Mesenchymal stem cell (in vitro differentiated cells and primary cell): ENCODE measurements around the gene TMF1.

Experiments
- DNase-seq: peaks from one replicate; pipeline ENCODE4 v3.0.0-alpha.2; 2013
- H2AFZ ChIP-seq: one replicate; pipeline ENCODE4 v1.6.1; 2013; ENCODE audit warnings: low read depth, mild to moderate bottlenecking, control low read depth, inconsistent platforms, low read length, moderate library complexity
- H2AK5ac ChIP-seq: 2 replicates; pipeline ENCODE4 v1.6.1; 2013; ENCODE audit warnings: low read length, moderate library complexity, mild to moderate bottlenecking, inconsistent platforms; ENCODE audit not compliant: severe bottlenecking
- H2BK120ac ChIP-seq: one replicate; pipeline ENCODE4 v1.6.1; 2013; ENCODE audit warnings: low read depth, mild to moderate bottlenecking, inconsistent platforms, low read length, moderate library complexity
- H2BK12ac ChIP-seq, 2 experiments: one replicate each; pipeline ENCODE4 v1.6.1; 2013; ENCODE audit warnings: inconsistent platforms in 2 of 2, low read length in 2 of 2, mild to moderate bottlenecking in 2 of 2, moderate library complexity in 2 of 2, control low read depth in 1 of 2
- H2BK15ac ChIP-seq: one replicate; pipeline ENCODE4 v1.6.1; 2013; ENCODE audit warnings: mild to moderate bottlenecking, low read depth, inconsistent platforms; ENCODE audit not compliant: poor library complexity, severe bottlenecking
- H2BK5ac ChIP-seq: 2 replicates; pipeline ENCODE4 v1.6.1; 2013; ENCODE audit warnings: low read depth, mild to moderate bottlenecking, low read length, control low read depth, inconsistent platforms; ENCODE audit not compliant: poor library complexity, severe bottlenecking
- H3K14ac ChIP-seq, 2 experiments: one replicate each; pipeline ENCODE4 v1.6.1; 2013; ENCODE audit warnings: inconsistent platforms in 2 of 2, low read length in 2 of 2, control low read depth in 1 of 2, mild to moderate bottlenecking in 1 of 2, moderate library complexity in 1 of 2
- H3K18ac ChIP-seq, 2 experiments: one replicate each; pipeline ENCODE4 v1.6.1; 2013; ENCODE audit warnings: inconsistent platforms in 2 of 2, low read length in 2 of 2, control low read depth in 1 of 2, low read depth in 1 of 2, mild to moderate bottlenecking in 1 of 2
- H3K23ac ChIP-seq, 2 experiments: one replicate each; pipeline ENCODE4 v1.6.1; 2013; ENCODE audit warnings: inconsistent platforms in 2 of 2, low read length in 2 of 2, mild to moderate bottlenecking in 2 of 2, moderate library complexity in 2 of 2, control low read depth in 1 of 2
- H3K27ac ChIP-seq: 2 replicates; pipeline ENCODE4 v1.5.1; 2013; ENCODE audit warnings: mild to moderate bottlenecking, moderate library complexity, low read length, control low read depth, inconsistent platforms; ENCODE audit not compliant: poor library complexity, severe bottlenecking
- H3K27me3 ChIP-seq, 2 experiments: 2 replicates each; pipeline versions ENCODE4 v1.6.1 to v1.7.0; 2013; ENCODE audit warnings: low read length in 2 of 2, mild to moderate bottlenecking in 2 of 2, moderate library complexity in 2 of 2, control low read depth in 1 of 2, inconsistent platforms in 1 of 2; ENCODE audit not compliant: control insufficient read depth in 1 of 2, insufficient read depth in 1 of 2
- H3K36me3 ChIP-seq, 2 experiments: 2 replicates each; pipeline versions ENCODE4 v1.6.1 to v1.7.0; 2013; ENCODE audit warnings: low read length in 2 of 2, control low read depth in 1 of 2, inconsistent platforms in 1 of 2, low read depth in 1 of 2, mild to moderate bottlenecking in 1 of 2; ENCODE audit not compliant: insufficient read depth in 2 of 2, control insufficient read depth in 1 of 2
- H3K4ac ChIP-seq, 2 experiments: one replicate each; pipeline ENCODE4 v1.6.1; 2013; ENCODE audit warnings: inconsistent platforms in 2 of 2, low read length in 2 of 2, mild to moderate bottlenecking in 2 of 2, moderate library complexity in 2 of 2, control low read depth in 1 of 2, low read depth in 1 of 2
- H3K4me1 ChIP-seq: 2 replicates; pipeline ENCODE4 v1.6.1; 2013; ENCODE audit warnings: low read depth, low read length, control low read depth; ENCODE audit not compliant: control insufficient read depth, insufficient read depth
- H3K4me2 ChIP-seq: 2 replicates; pipeline ENCODE4 v1.6.1; 2013; ENCODE audit warnings: low read length, mild to moderate bottlenecking, inconsistent platforms; ENCODE audit not compliant: poor library complexity, severe bottlenecking
- H3K4me3 ChIP-seq, 2 experiments: 2 replicates each; pipeline versions ENCODE4 v1.5.1 to v1.7.0; 2013; ENCODE audit warnings: low read length in 2 of 2, mild to moderate bottlenecking in 2 of 2, control low read depth in 1 of 2, low read depth in 1 of 2; ENCODE audit not compliant: insufficient read depth in 1 of 2
- H3K79me1 ChIP-seq: replicated peaks from 2 replicates; pipeline ENCODE4 v1.6.1; 2013; ENCODE audit warnings: mild to moderate bottlenecking, control low read depth, low read length, inconsistent platforms; ENCODE audit not compliant: poor library complexity, severe bottlenecking
- H3K9ac ChIP-seq: 2 replicates; pipeline ENCODE4 v1.7.0; 2013; ENCODE audit warnings: mild to moderate bottlenecking, low read length, moderate library complexity
- H3K9me3 ChIP-seq: 2 replicates; pipeline ENCODE4 v1.7.0; 2013; ENCODE audit warnings: mild to moderate bottlenecking, low read length; ENCODE audit not compliant: control insufficient read depth
- H4K8ac ChIP-seq: one replicate; pipeline ENCODE4 v1.6.1; 2013; ENCODE audit warnings: inconsistent platforms, mild to moderate bottlenecking, low read length, moderate library complexity
- H4K91ac ChIP-seq: one replicate; pipeline ENCODE4 v1.6.1; 2013; ENCODE audit warnings: mild to moderate bottlenecking, low read length, inconsistent platforms
- WGBS: methylation state at CpG from one replicate; pipeline ENCODE4 v1.1.7; 2013; ENCODE audit warnings: mixed read lengths; 5-methylcytosine and 5-hydroxymethylcytosine counted together

Gene TMF1

DNA sequence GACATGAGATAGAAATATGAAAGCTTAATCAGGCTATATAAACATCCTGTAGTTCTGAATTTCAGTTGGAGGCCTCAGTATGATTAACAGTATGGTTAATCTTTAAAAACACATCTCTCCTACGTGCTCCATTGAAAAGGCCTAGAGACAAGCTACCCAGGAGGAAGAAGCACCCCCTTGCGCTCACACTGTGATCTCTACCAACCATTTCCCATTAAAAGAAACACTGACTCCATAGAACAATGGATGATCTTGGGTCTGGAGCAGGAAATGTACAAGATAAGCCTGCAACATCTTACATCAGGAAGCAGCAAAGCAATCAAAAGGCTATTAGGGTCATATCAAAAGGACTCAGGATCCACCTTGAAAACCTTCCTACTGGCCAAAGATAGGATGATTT lies 35.2 kb downstream of the TMF1 start:
- Histone ChIP-seq H3K79me1 (peaks cover 4% of the 10 kb centered on the region), H2BK120ac (no peak overlapping the region), H3K23ac (no peak overlapping the region), H4K91ac (no peak overlapping the region), H3K4me3 (no peak overlapping the region), H3K14ac (no peak overlapping the region), H3K36me3 (peaks cover 3 to 55% of the 10 kb centered on the region in 2 experiments), H3K9ac (no peak overlapping the region), H2BK5ac (no peak overlapping the region), H2BK12ac (no peak overlapping the region), H2BK15ac (no peak overlapping the region), H3K18ac (no peak overlapping the region), H3K9me3 (no peaks in the 10 kb centered on the region), H3K27me3 (no peaks in the 10 kb centered on the region), H3K4ac (no peak overlapping the region), H3K4me2 (no peak overlapping the region), H3K4me1 (peaks cover 9% of the 10 kb centered on the region), H2AK5ac (no peak overlapping the region), H4K8ac (no peak overlapping the region), H2AFZ (no peak overlapping the region), H3K27ac (peak overlapping the region; percentile 58)
- WGBS = 100% methylated on average over 2 of the region's 2 CpGs
- DNase-seq = no peak

DNA sequence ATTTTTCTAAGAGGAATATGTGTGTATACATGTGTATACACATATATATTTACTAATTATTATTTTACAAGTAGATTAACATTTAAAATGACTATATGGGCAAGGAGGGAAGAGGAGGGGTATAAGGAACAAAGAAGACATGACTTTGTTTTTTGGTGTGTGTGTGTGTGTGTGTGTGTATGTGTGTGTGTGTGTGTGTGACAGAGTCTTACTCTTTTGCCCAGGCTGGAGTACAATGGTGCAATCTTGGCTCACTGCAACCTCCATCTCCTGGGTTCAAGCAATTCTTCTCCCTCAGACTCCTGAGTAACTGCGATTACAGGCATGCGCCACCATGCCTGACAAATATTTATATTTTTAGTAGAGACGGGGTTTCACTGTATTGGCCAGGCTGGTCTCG lies 36.0 kb downstream of the TMF1 start:
- peaks cover 0 to 54% of the 10 kb centered on the region in 2 experiments for H3K36me3 ChIP-seq
- H4K91ac ChIP-seq = no peak overlapping the region
- no peak overlapping the region for H3K23ac ChIP-seq
- no peak overlapping the region for H4K8ac ChIP-seq
- no peak overlapping the region for H3K4me3 ChIP-seq
- H3K18ac ChIP-seq = no peak overlapping the region
- H3K27me3 ChIP-seq = no peaks in the 10 kb centered on the region
- H3K27ac ChIP-seq = peak overlapping the region; percentile 11
- no peak overlapping the region for H2BK15ac ChIP-seq
- no peak overlapping the region for H2BK5ac ChIP-seq
- H2BK12ac ChIP-seq = no peak overlapping the region
- H2AFZ ChIP-seq = no peak overlapping the region
- H2BK120ac ChIP-seq = no peak overlapping the region
- WGBS = 100% methylated on average over 4 of the region's 4 CpGs
- no peak overlapping the region for H2AK5ac ChIP-seq
- H3K9ac ChIP-seq = no peak overlapping the region
- H3K4me1 ChIP-seq = peaks cover 12% of the 10 kb centered on the region
- H3K14ac ChIP-seq = no peak overlapping the region
- H3K9me3 ChIP-seq = no peaks in the 10 kb centered on the region
- H3K4me2 ChIP-seq = no peak overlapping the region
- no peak overlapping the region for H3K4ac ChIP-seq
- no peak for DNase-seq
- H3K79me1 ChIP-seq = peaks cover 4% of the 10 kb centered on the region

DNA sequence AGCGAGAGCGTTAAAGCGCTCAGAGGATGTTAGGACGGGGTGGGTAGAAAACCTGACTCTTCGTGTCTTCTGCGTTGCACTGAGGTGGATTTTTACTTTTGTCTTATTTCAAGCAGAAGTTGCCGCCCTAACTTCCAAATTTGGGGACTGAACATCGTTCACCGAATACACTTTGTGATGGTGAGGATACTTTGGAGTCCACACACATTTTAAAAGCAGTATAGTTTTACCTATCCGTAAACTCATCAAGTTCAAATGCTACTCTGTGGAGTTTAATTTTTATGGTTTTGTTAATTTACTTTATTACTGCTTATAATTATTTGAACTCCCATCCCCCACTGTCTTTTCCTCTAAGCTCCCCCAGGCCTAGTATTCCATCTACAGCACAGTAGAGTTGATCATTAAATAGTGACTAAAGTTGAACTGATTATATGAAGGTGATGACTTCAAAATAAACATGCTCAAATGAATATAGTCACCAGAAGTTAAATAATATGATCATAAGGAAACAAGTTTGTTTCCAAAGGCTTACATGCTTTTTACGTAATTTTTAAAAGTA lies 38.0 kb downstream of the TMF1 start:
- no peak overlapping the region for H3K23ac ChIP-seq
- H4K8ac ChIP-seq = peak overlapping the region; percentile 29
- peak overlapping the region; percentile 94 for H3K9ac ChIP-seq
- no peak overlapping the region for H2BK15ac ChIP-seq
- no peak overlapping the region for H2AK5ac ChIP-seq
- peak overlapping the region; percentile 33 for H2BK5ac ChIP-seq
- no peak overlapping the region for H2BK120ac ChIP-seq
- H2AFZ ChIP-seq = peak overlapping the region; percentile 99
- peaks cover 12% of the 10 kb centered on the region for H3K4me1 ChIP-seq
- H3K27ac ChIP-seq = peak overlapping the region; percentile 94
- H3K4me2 ChIP-seq = peak overlapping the region; percentile 97
- H3K27me3 ChIP-seq = no peaks in the 10 kb centered on the region
- H3K18ac ChIP-seq = peak overlapping the region in 1 of 2 experiments; percentile 98
- H3K14ac ChIP-seq = peak overlapping the region in 1 of 2 experiments; percentile 78
- 11% methylated on average over 7 of the region's 11 CpGs for WGBS
- H3K4ac ChIP-seq = no peak overlapping the region
- H3K4me3 ChIP-seq = peak overlapping the region; percentile 82
- H3K9me3 ChIP-seq = no peaks in the 10 kb centered on the region
- H4K91ac ChIP-seq = no peak overlapping the region
- H3K79me1 ChIP-seq = peaks cover 6% of the 10 kb centered on the region
- H3K36me3 ChIP-seq = peaks cover 0 to 52% of the 10 kb centered on the region in 2 experiments
- H2BK12ac ChIP-seq = peak overlapping the region; percentile 7 to 75
- DNase-seq = no peak

DNA sequence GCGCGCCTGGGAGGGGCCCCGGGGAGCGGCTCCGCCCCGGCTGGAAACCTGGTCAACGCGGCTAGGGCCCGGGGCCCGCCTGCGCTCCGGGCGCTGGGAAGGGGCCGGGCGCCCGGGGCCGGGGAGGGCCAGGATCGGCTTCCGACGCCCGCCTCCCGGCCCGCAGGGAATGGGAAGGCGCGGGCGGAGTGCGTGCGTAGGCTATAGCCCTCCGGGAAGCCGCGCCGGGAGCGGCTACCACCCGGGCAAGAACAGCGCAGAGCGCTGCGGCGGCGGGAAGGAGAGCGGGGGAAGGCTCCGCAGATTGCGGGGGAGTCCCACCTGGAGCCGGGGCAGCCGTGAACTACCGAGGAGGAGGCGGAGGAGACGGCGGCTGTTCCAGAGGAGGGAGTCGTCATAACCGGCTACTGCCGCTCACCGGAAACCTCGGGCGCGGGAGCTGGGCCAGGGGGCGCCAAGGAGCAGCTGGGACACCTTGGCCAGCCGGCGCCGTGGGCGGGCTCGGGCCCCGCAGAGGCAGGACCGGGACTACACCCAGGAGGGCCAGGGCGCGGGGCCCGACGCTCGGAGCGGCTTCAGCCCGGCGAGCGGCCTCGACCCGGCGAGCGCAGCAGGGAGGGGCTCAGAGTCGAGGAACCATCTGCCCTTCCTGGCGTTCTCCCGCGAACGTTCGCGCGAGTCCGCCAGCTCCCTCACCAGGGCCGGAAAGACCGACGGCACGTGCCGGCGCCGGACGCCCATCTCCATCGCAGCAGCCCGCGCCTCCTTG lies 38.7 kb downstream of the TMF1 start, which contains the start of gene EOGT:
EOGT (minus strand) TSS at position 432 of the 769 bp plus-strand sequence. CDS start 3,838 bp downstream, outside the sequence.
- peak within 1 kb of the TSS; percentile 97 for H3K4me2 ChIP-seq
- H3K4me1 ChIP-seq = peaks cover 14% of the 10 kb centered on the region
- peak; percentile 88 for DNase-seq
- peaks cover 0 to 52% of the 10 kb centered on the region in 2 experiments for H3K36me3 ChIP-seq
- H2BK120ac ChIP-seq = peak within 1 kb of the TSS; percentile 95
- peak within 1 kb of the TSS; percentile 82 for H3K4me3 ChIP-seq
- H2BK5ac ChIP-seq = peak within 1 kb of the TSS; percentile 99
- H2BK15ac ChIP-seq = peak within 1 kb of the TSS; percentile 100
- peak within 1 kb of the TSS; percentile 96 to 98 for H3K18ac ChIP-seq
- peak within 1 kb of the TSS in 1 of 2 experiments; percentile 46 for H3K23ac ChIP-seq
- peak within 1 kb of the TSS; percentile 92 for H4K91ac ChIP-seq
- H3K79me1 ChIP-seq = peaks cover 10% of the 10 kb centered on the region
- peak within 1 kb of the TSS; percentile 96 to 97 for H3K4ac ChIP-seq
- H4K8ac ChIP-seq = peak within 1 kb of the TSS; percentile 97
- WGBS = under 1% methylated on average over 92 of the region's 96 CpGs
- peak within 1 kb of the TSS; percentile 79 to 91 for H3K14ac ChIP-seq
- no peaks in the 10 kb centered on the region for H3K9me3 ChIP-seq
- peak within 1 kb of the TSS; percentile 94 for H3K9ac ChIP-seq
- H2AK5ac ChIP-seq = peak within 1 kb of the TSS; percentile 78
- peak within 1 kb of the TSS; percentile 71 to 75 for H2BK12ac ChIP-seq
- H3K27me3 ChIP-seq = no peaks in the 10 kb centered on the region
- H3K27ac ChIP-seq = peak within 1 kb of the TSS; percentile 94
- H2AFZ ChIP-seq = peak within 1 kb of the TSS; percentile 99
